HG03095 (cell line): ENCODE measurements around the gene DHX9.

Experiments used
- ATAC-seq: cut with Tn5 transposase; IDR thresholded peaks from one replicate; pipeline ENCODE4 v1.9.1; 2021; ENCODE audit warnings: moderate library complexity; ENCODE audit not compliant: unreplicated experiment

Gene DHX9

GRCh38 chr1:182835806-182836205 lies 3.3 kb upstream of the DHX9 start:
- ATAC-seq = no peak

- no peak for ATAC-seq
Measured at GRCh38 chr1:182841368-182841988, 2.3 kb downstream of the DHX9 start.

GRCh38 chr1:182842265-182842664 lies 3.1 kb downstream of the DHX9 start:
- no peak for ATAC-seq

GRCh38 chr1:182845379-182845778 lies 6.2 kb downstream of the DHX9 start:
- ATAC-seq = no peak

- ATAC-seq = no peak
Measured at GRCh38 chr1:182845894-182846293, 6.7 kb downstream of the DHX9 start.

- no peak for ATAC-seq
Measured at GRCh38 chr1:182847105-182847504, 8.0 kb downstream of the DHX9 start.

- no peak for ATAC-seq
Measured at GRCh38 chr1:182848736-182849135, 9.6 kb downstream of the DHX9 start.

GRCh38 chr1:182850319-182850718 lies 11.2 kb downstream of the DHX9 start:
- ATAC-seq = no peak

- no peak for ATAC-seq
Measured at GRCh38 chr1:182851825-182852224, 12.7 kb downstream of the DHX9 start.

GRCh38 chr1:182855911-182856310 lies 16.8 kb downstream of the DHX9 start:
- no peak for ATAC-seq

GRCh38 chr1:182857212-182857611 lies 18.1 kb downstream of the DHX9 start:
- ATAC-seq = no peak

GRCh38 chr1:182860658-182861057 lies 21.5 kb downstream of the DHX9 start:
- no peak for ATAC-seq

GRCh38 chr1:182861994-182862393 lies 22.8 kb downstream of the DHX9 start:
- no peak for ATAC-seq

GRCh38 chr1:182862827-182863226 lies 23.7 kb downstream of the DHX9 start:
- ATAC-seq = no peak

- ATAC-seq = no peak
Measured at GRCh38 chr1:182863940-182864339, 24.8 kb downstream of the DHX9 start.

GRCh38 chr1:182867861-182868260 lies 28.7 kb downstream of the DHX9 start:
- no peak for ATAC-seq

- no peak for ATAC-seq
Measured at GRCh38 chr1:182869241-182869666, 30.1 kb downstream of the DHX9 start.

- no peak for ATAC-seq
Measured at GRCh38 chr1:182872881-182873280, 33.7 kb downstream of the DHX9 start.

GRCh38 chr1:182875889-182876288 lies 36.7 kb downstream of the DHX9 start:
- ATAC-seq = no peak

- no peak for ATAC-seq
Measured at GRCh38 chr1:182877331-182877730, 38.2 kb downstream of the DHX9 start.

GRCh38 chr1:182877842-182878241 lies 38.7 kb downstream of the DHX9 start:
- no peak for ATAC-seq

- ATAC-seq = no peak
Measured at GRCh38 chr1:182884872-182885271, 45.7 kb downstream of the DHX9 start.

GRCh38 chr1:182885591-182885990 lies 46.4 kb downstream of the DHX9 start:
- no peak for ATAC-seq
